Raji (cell line): ENCODE results near the gene NKAIN2.

Experiments used
- POLR2A ChIP-seq: IDR thresholded peaks from 2 replicates; pipeline ENCODE4 v1.6.1; 2011; ENCODE audit warnings: low read depth, low read length, control low read depth; ENCODE audit not compliant: insufficient read depth

The NKAIN2 gene

GRCh38 chr6:124064317-124065113, 260.9 kb downstream of the NKAIN2 start:
- TF ChIP-seq POLR2A: no peak

GRCh38 chr6:124066269-124066668, 262.6 kb downstream of the NKAIN2 start:
- TF ChIP-seq POLR2A: no peak

- no peak for TF ChIP-seq POLR2A
These were observed 263.4 kb downstream of the NKAIN2 start for GRCh38 chr6:124066946-124067552.

- TF ChIP-seq POLR2A: no peak
These were observed 265.7 kb downstream of the NKAIN2 start for GRCh38 chr6:124069230-124069950.

- no peak for TF ChIP-seq POLR2A
These were observed 269.4 kb downstream of the NKAIN2 start for GRCh38 chr6:124073021-124073420.

GRCh38 chr6:124073820-124074587, 270.3 kb downstream of the NKAIN2 start:
- no peak for TF ChIP-seq POLR2A

GRCh38 chr6:124074606-124075005, 270.9 kb downstream of the NKAIN2 start:
- no peak for TF ChIP-seq POLR2A

- no peak for TF ChIP-seq POLR2A
These were observed 272.8 kb downstream of the NKAIN2 start for GRCh38 chr6:124076336-124077048.

- TF ChIP-seq POLR2A: no peak
These were observed 274.5 kb downstream of the NKAIN2 start for GRCh38 chr6:124078169-124078568.

GRCh38 chr6:124080483-124080882, 276.8 kb downstream of the NKAIN2 start:
- no peak for TF ChIP-seq POLR2A

- TF ChIP-seq POLR2A: no peak
These were observed 286.8 kb downstream of the NKAIN2 start for GRCh38 chr6:124090491-124090890.

GRCh38 chr6:124099520-124099919, 295.9 kb downstream of the NKAIN2 start:
- TF ChIP-seq POLR2A: no peak

- no peak for TF ChIP-seq POLR2A
These were observed 306.8 kb downstream of the NKAIN2 start for GRCh38 chr6:124110514-124110913.

GRCh38 chr6:124119596-124119995, 315.9 kb downstream of the NKAIN2 start:
- TF ChIP-seq POLR2A: no peak
